22Rv1 (cell line): ENCODE results near the gene NME9.

ENCODE experiments used
- CTCF ChIP-seq: fragments of 450-650 bp; IDR thresholded peaks from 2 replicates; pipeline ENCODE4 v1.5.1; 2017; ENCODE audit warnings: mild to moderate bottlenecking
- ZFX ChIP-seq: fragments of 450-650 bp; IDR thresholded peaks from 2 replicates; pipeline ENCODE4 v1.6.1; 2017; ENCODE audit warnings: antibody characterized with exemption, borderline replicate concordance

GRCh38 chr3:138332472-138333073, 2.9 kb upstream of the NME9 start:
- TF ChIP-seq CTCF (peak; percentile 70), ZFX (no peak)
